Measurements from ENCODE around the gene FHL2. TPM values are rescaled to one million over a fixed set of nuclear protein-coding genes. Genes with fewer than 3 reads are reported as not detected.

FHL2 gene, protein sequence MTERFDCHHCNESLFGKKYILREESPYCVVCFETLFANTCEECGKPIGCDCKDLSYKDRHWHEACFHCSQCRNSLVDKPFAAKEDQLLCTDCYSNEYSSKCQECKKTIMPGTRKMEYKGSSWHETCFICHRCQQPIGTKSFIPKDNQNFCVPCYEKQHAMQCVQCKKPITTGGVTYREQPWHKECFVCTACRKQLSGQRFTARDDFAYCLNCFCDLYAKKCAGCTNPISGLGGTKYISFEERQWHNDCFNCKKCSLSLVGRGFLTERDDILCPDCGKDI
- 398 and 410 TPM in 2 replicates for total RNA-seq

GRCh38 chr2:105398336-105399206 is at the start of gene FHL2:
TSS of gene FHL2 (minus strand) at chr2:105399051. CDS start at chr2:105386516, 12,535 bp downstream.

GRCh38 chr2:105337122-105338019 is 61.5 kb downstream of the FHL2 start, which contains the start of gene C2orf49:
TSS of gene C2orf49 (plus strand) at chr2:105337540. CDS start at chr2:105337588, 48 bp downstream.

GRCh38 chr2:105329561-105330495 is 69.0 kb downstream of the FHL2 start, which contains the start of gene TGFBRAP1:
TSS of gene TGFBRAP1 (minus strand) at chr2:105329735. CDS start at chr2:105308301, 21,434 bp downstream.

Other genes starting within 250 kb of the FHL2 start
- 0.16 and 0.25 TPM in 2 replicates for gene GPR45, start 157.3 kb downstream of the FHL2 start, total RNA-seq
- gene TGFBRAP1, start 69.3 kb downstream of the FHL2 start, total RNA-seq, result 18.6 and 30.7 TPM in 2 replicates
- gene C2orf49, start 61.5 kb downstream of the FHL2 start, total RNA-seq, result 4.7 and 5.2 TPM in 2 replicates

Data from mesangial cell (primary cell).